B cell (primary cell): ENCODE data around the gene UBE4A. TPM values are rescaled to one million over a fixed set of nuclear protein-coding genes. Genes with fewer than 3 reads are reported as not detected.

ENCODE experiments used
- ATAC-seq: fragments of 200-7000 bp; cut with Tn5 transposase; one replicate; pipeline ENCODE4 v1.10.0; 2021; ENCODE audit warnings: low read depth, mild to moderate bottlenecking, moderate number of reproducible peaks, moderate library complexity
- CTCF ChIA-PET: fragments of 350-600 bp; sonication (Branson Sonifier 250); formaldehyde crosslinking; loops from one replicate; lab custom pipeline; 2021; ENCODE audit warnings: antibody characterized with exemption, inconsistent platforms; lab: Charles Lee
- POLR2A ChIA-PET: fragments of 350-600 bp; sonication (Branson Sonifier 250); formaldehyde crosslinking; loops from one replicate; lab custom pipeline; 2021; ENCODE audit warnings: antibody characterized with exemption; lab: Charles Lee
- DNase-seq: peaks from one replicate; pipeline ENCODE4 v3.0.0; 2013
- H2AFZ ChIP-seq: 2 replicates; pipeline ENCODE4 v1.6.1; 2012; ENCODE audit warnings: mild to moderate bottlenecking, low read depth, low read length; ENCODE audit not compliant: insufficient read depth, poor library complexity, severe bottlenecking
- H3K27ac ChIP-seq, 2 donors: 1 replicate in 1 of 2; 2 replicates in 1 of 2; pipeline ENCODE4 v1.5.1; 2012 to 2013; ENCODE audit warnings: low read length in 2 of 2, mild to moderate bottlenecking in 2 of 2, moderate library complexity in 1 of 2
- H3K27me3 ChIP-seq, 4 experiments: fragments of 200-600 bp in 1 of 4; sonication (generic) in 1 of 4; replicated peaks in 1 of 4; 1 replicate in 2 of 4; 2 replicates in 2 of 4; pipeline versions ENCODE4 v1.6.1 to v1.7.0; 2013 to 2016; ENCODE audit warnings: low read length in 3 of 4, mild to moderate bottlenecking in 2 of 4, mixed read lengths in 1 of 4, moderate library complexity in 1 of 4; ENCODE audit not compliant: insufficient read depth in 4 of 4, control insufficient read depth in 3 of 4; ENCODE audit errors: control extremely low read depth in 1 of 4
- H3K36me3 ChIP-seq, 2 experiments: replicated peaks in 1 of 2; 1 replicate in 1 of 2; 2 replicates in 1 of 2; pipeline versions ENCODE4 v1.6.1 to v1.7.1; 2013; ENCODE audit warnings: low read length in 1 of 2; ENCODE audit not compliant: insufficient read depth in 2 of 2, control insufficient read depth in 1 of 2; ENCODE audit errors: control extremely low read depth in 1 of 2, extremely low read depth in 1 of 2
- H3K4me1 ChIP-seq, 2 donors: fragments of 200-600 bp in 1 of 2; sonication (generic) in 1 of 2; 1 replicate in 1 of 2; 2 replicates in 1 of 2; pipeline versions ENCODE4 v1.5.1 to v1.6.1; 2013 to 2017; ENCODE audit warnings: low read length in 2 of 2; ENCODE audit not compliant: control insufficient read depth in 2 of 2, insufficient read depth in 2 of 2
- H3K4me2 ChIP-seq: replicated peaks from 2 replicates; pipeline ENCODE3; 2012; ENCODE audit warnings: mild to moderate bottlenecking, low read depth, low read length; ENCODE audit not compliant: poor library complexity, severe bottlenecking
- H3K4me3 ChIP-seq, 5 experiments: fragments of 200-600 bp in 1 of 5; sonication (generic) in 1 of 5; 1 replicate in 3 of 5; 2 replicates in 2 of 5; pipeline versions ENCODE4 v1.5.1 to v1.7.0; 2011 to 2016; ENCODE audit warnings: low read length in 4 of 5, mild to moderate bottlenecking in 4 of 5, low read depth in 2 of 5, control low read depth in 1 of 5, moderate library complexity in 1 of 5; ENCODE audit not compliant: insufficient read depth in 1 of 5; ENCODE audit errors: control extremely low read depth in 1 of 5, extremely low read depth in 1 of 5
- H3K79me2 ChIP-seq: fragments of 200-600 bp; sonication (generic); one replicate; pipeline ENCODE4 v1.6.0; 2016; ENCODE audit warnings: low read length; ENCODE audit not compliant: control insufficient read depth, insufficient read depth
- H3K9ac ChIP-seq: fragments of 200-600 bp; sonication (generic); 2 replicates; pipeline ENCODE4 v1.6.1; 2017; ENCODE audit warnings: mild to moderate bottlenecking, low read length, moderate library complexity
- H3K9me3 ChIP-seq, 3 donors: one replicate each; pipeline versions ENCODE4 v1.6.1 to v1.7.1; 2013; ENCODE audit warnings: low read length in 2 of 3; ENCODE audit not compliant: control insufficient read depth in 2 of 3, insufficient read depth in 1 of 3; ENCODE audit errors: control extremely low read depth in 1 of 3
- H4K20me1 ChIP-seq: 2 replicates; pipeline ENCODE4 v1.6.0; 2012; ENCODE audit warnings: mild to moderate bottlenecking, low read length; ENCODE audit not compliant: insufficient read depth, control insufficient read depth, poor library complexity, severe bottlenecking
- H3K27ac Mint-ChIP-seq: one replicate; pipeline ENCODE4 v1.8.0; 2021; ENCODE audit warnings: mixed read lengths
- H3K27me3 Mint-ChIP-seq: one replicate; pipeline ENCODE4 v1.8.0; 2021; ENCODE audit warnings: mixed read lengths
- H3K4me1 Mint-ChIP-seq: one replicate; pipeline ENCODE4 v1.8.0; 2021; ENCODE audit warnings: mixed read lengths
- H3K4me3 Mint-ChIP-seq: one replicate; pipeline ENCODE4 v1.8.0; 2021; ENCODE audit warnings: mixed read lengths
- H3K9me3 Mint-ChIP-seq: one replicate; pipeline ENCODE4 v1.8.0; 2022; ENCODE audit warnings: mixed read lengths; ENCODE audit not compliant: insufficient read depth
- CTCF ChIP-seq: fragments of 200-600 bp; IDR thresholded peaks from one replicate; pipeline ENCODE4 v1.8.0; 2022; ENCODE audit warnings: antibody characterized with exemption, mild to moderate bottlenecking
- EZH2 ChIP-seq: IDR thresholded peaks from 2 replicates; pipeline ENCODE4 v1.6.1; 2012; ENCODE audit warnings: borderline replicate concordance, low read depth, mild to moderate bottlenecking, moderate library complexity, low read length; ENCODE audit not compliant: insufficient read depth, poor library complexity, severe bottlenecking
- WGBS: methylation state at CpG from one replicate; pipeline ENCODE4 v1.1.5; 2013; ENCODE audit warnings: missing lambda C conversion rate; ENCODE audit not compliant: insufficient coverage; 5-methylcytosine and 5-hydroxymethylcytosine counted together
- intact Hi-C: fragments of 100-400 bp; cut with micrococcal nuclease; formaldehyde crosslinking; loops from one replicate; pipeline ENCODE4 v1.10.0; 2022
- polyA plus RNA-seq: library from polyadenylated mRNA; depleted of rRNA; stranded (reverse); fragments of >200 nt; gene quantifications from 2 replicates; pipeline ENCODE4 v1.2.3, GENCODE V29; 2012
- total RNA-seq, 2 donors: library from RNA; stranded (reverse); fragments of 120-200 nt in 1 of 2; gene quantifications; 1 replicate in 1 of 2; 2 replicates in 1 of 2; pipeline versions ENCODE4 v1.2.3 to v1.2.4, GENCODE V29; 2013 to 2022

The UBE4A gene
- total and polyA plus RNA-seq, 2 donors (not counting 1 experiment from before 2014, with no cell fraction given) = 14.7 to 37.3 TPM

- ChIA-PET CTCF (interaction anchor here (0.6 to 1.2 kb wide), 3 partner anchors 11 to 141 kb away, joined by 3 read pairs; no protein-coding TSS in a partner anchor), POLR2A (no interaction called here)
- H3K27me3 ChIP-seq = no peaks in the 10 kb centered on the region
- H3K4me1 ChIP-seq = peaks cover 9 to 11% of the 10 kb centered on the region in 2 donors
- 89% methylated on average over 4 of the region's 5 CpGs for WGBS
- Mint-ChIP-seq H3K4me1 (peaks cover 12% of the 10 kb centered on the region), H3K9me3 (no peaks in the 10 kb centered on the region), H3K27me3 (no peaks in the 10 kb centered on the region), H3K27ac (no peak overlapping the region), H3K4me3 (no peak overlapping the region)
- no peak overlapping the region for H3K9ac ChIP-seq
- H3K36me3 ChIP-seq = no peaks in the 10 kb centered on the region
- H3K4me2 ChIP-seq = no peak overlapping the region
- intact Hi-C loops = no loop called here
- H3K79me2 ChIP-seq = no peaks in the 10 kb centered on the region
- no peak overlapping the region for H3K27ac ChIP-seq
- ATAC-seq (no peak), DNase-seq (no peak)
- H2AFZ ChIP-seq = peak overlapping the region; percentile 26
- H3K4me3 ChIP-seq = no peak overlapping the region
- no peaks in the 10 kb centered on the region for H3K9me3 ChIP-seq
- H4K20me1 ChIP-seq = no peaks in the 10 kb centered on the region
- no peak for TF ChIP-seq EZH2
- TF ChIP-seq CTCF = no peak
These were observed 20.0 kb upstream of the UBE4A start for GRCh38 chr11:118339281-118339961.

GRCh38 chr11:118340449-118340848 is 19.0 kb upstream of the UBE4A start:
- no peaks in the 10 kb centered on the region for H3K36me3 ChIP-seq
- H3K4me3 Mint-ChIP-seq = no peak overlapping the region
- H3K9ac ChIP-seq = no peak overlapping the region
- no peaks in the 10 kb centered on the region for H3K9me3 Mint-ChIP-seq
- H3K9me3 ChIP-seq = no peaks in the 10 kb centered on the region
- peaks cover 3% of the 10 kb centered on the region for H3K27me3 Mint-ChIP-seq
- H3K4me1 Mint-ChIP-seq = peaks cover 12% of the 10 kb centered on the region
- no peak overlapping the region for H3K4me3 ChIP-seq
- H4K20me1 ChIP-seq = no peaks in the 10 kb centered on the region
- H3K4me2 ChIP-seq = no peak overlapping the region
- POLR2A ChIA-PET = no interaction called here
- no peaks in the 10 kb centered on the region for H3K79me2 ChIP-seq
- intact Hi-C loops = no loop called here
- H3K27ac ChIP-seq = no peak overlapping the region
- ATAC-seq = no peak
- CTCF ChIA-PET = interaction anchor here (0.9 to 1.3 kb wide), 3 partner anchors 11 to 142 kb away, joined by 3 read pairs; no protein-coding TSS in a partner anchor
- DNase-seq = no peak
- H3K27ac Mint-ChIP-seq = no peak overlapping the region
- H3K4me1 ChIP-seq = peaks cover 9 to 11% of the 10 kb centered on the region in 2 donors
- H3K27me3 ChIP-seq = peaks cover 0 to 4% (median 0%) of the 10 kb centered on the region in 4 experiments
- no peak overlapping the region for H2AFZ ChIP-seq
- no CpG with 5 or more reads among the region's 3 CpGs for WGBS
- no peak for TF ChIP-seq CTCF
- no peak for TF ChIP-seq EZH2
